Measurements from ENCODE around the gene MARCKSL1.

- no peak for TF ChIP-seq CTCF (IDR thresholded peaks at IDR 0.05)
- TF ChIP-seq POLR2A (IDR thresholded peaks at IDR 0.05) = no peak
Observed at GRCh38 chr1:32327204-32327603, 8.8 kb downstream of the MARCKSL1 start.
